Lower leg skin (tissue), 3 donors: Measurements from ENCODE around the gene STEAP1.

Source experiments
- POLR2A ChIP-seq, 2 donors: fragments of 450-650 bp; IDR thresholded peaks; one replicate each; pipeline ENCODE4 v1.6.1; 2016 to 2017; ENCODE audit warnings: antibody characterized with exemption in 2 of 2, mild to moderate bottlenecking in 1 of 2, moderate library complexity in 1 of 2
- TF ChIP-seq, protein P1 (sequence below), 3 donors: fragments of 450-650 bp; IDR thresholded peaks; one replicate each; pipeline ENCODE4 v1.5.1; 2016; ENCODE audit warnings: antibody characterized with exemption in 3 of 3, mild to moderate bottlenecking in 3 of 3, moderate library complexity in 2 of 3

GRCh38 chr7:90155206-90155605 lies 937 bp downstream of the STEAP1 start:
- no peak for TF ChIP-seq POLR2A (IDR thresholded peaks at IDR 0.05)
- TF ChIP-seq, protein P1, sequence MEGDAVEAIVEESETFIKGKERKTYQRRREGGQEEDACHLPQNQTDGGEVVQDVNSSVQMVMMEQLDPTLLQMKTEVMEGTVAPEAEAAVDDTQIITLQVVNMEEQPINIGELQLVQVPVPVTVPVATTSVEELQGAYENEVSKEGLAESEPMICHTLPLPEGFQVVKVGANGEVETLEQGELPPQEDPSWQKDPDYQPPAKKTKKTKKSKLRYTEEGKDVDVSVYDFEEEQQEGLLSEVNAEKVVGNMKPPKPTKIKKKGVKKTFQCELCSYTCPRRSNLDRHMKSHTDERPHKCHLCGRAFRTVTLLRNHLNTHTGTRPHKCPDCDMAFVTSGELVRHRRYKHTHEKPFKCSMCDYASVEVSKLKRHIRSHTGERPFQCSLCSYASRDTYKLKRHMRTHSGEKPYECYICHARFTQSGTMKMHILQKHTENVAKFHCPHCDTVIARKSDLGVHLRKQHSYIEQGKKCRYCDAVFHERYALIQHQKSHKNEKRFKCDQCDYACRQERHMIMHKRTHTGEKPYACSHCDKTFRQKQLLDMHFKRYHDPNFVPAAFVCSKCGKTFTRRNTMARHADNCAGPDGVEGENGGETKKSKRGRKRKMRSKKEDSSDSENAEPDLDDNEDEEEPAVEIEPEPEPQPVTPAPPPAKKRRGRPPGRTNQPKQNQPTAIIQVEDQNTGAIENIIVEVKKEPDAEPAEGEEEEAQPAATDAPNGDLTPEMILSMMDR (IDR thresholded peaks at IDR 0.05), result no peak
